GM18505 (cell line): ENCODE data around the gene ZNF653.
"Not testable (repeated sequence)": the region's sequence is repeated elsewhere in the genome, so short reads cannot be mapped to it uniquely, and the experiment has no call there.

Experiments used
- ATAC-seq: cut with Tn5 transposase; IDR thresholded peaks from one replicate; pipeline ENCODE4 v1.9.1; 2021; ENCODE audit not compliant: unreplicated experiment
- POLR2A ChIP-seq: IDR thresholded peaks from 4 replicates; pipeline ENCODE4 v1.6.1; 2011; ENCODE audit warnings: borderline replicate concordance; ENCODE audit not compliant: insufficient read depth, insufficient read length; ENCODE audit errors: extremely low read depth

ZNF653 gene

GRCh38 chr19:11464333-11465265, 41.0 kb downstream of the ZNF653 start:
- no peak for ATAC-seq
- TF ChIP-seq POLR2A, result no peak

GRCh38 chr19:11463391-11463790, 42.2 kb downstream of the ZNF653 start:
- no peak for ATAC-seq
- no peak for TF ChIP-seq POLR2A

GRCh38 chr19:11461453-11461852, 44.2 kb downstream of the ZNF653 start:
- TF ChIP-seq POLR2A, result no peak
- ATAC-seq, result no peak

- TF ChIP-seq POLR2A, result no peak
- no peak for ATAC-seq
Measured at GRCh38 chr19:11460207-11460606, 45.4 kb downstream of the ZNF653 start.

GRCh38 chr19:11458912-11459311, 46.7 kb downstream of the ZNF653 start:
- ATAC-seq, result not testable (repeated sequence)

GRCh38 chr19:11458236-11458900, 47.3 kb downstream of the ZNF653 start:
- ATAC-seq, result no peak
- no peak for TF ChIP-seq POLR2A

- ATAC-seq, result no peak
- TF ChIP-seq POLR2A, result no peak
Measured at GRCh38 chr19:11457831-11458230, 47.8 kb downstream of the ZNF653 start.

GRCh38 chr19:11457115-11457514, 48.5 kb downstream of the ZNF653 start:
- no peak for ATAC-seq
- TF ChIP-seq POLR2A, result no peak

- ATAC-seq, result no peak
- TF ChIP-seq POLR2A, result no peak
Measured at GRCh38 chr19:11456659-11457058, 49.0 kb downstream of the ZNF653 start.

- ATAC-seq, result not testable (repeated sequence)
Measured at GRCh38 chr19:11455233-11455554, 50.4 kb downstream of the ZNF653 start.

- no peak for ATAC-seq
- TF ChIP-seq POLR2A, result no peak
Measured at GRCh38 chr19:11453468-11454341, 51.9 kb downstream of the ZNF653 start.

GRCh38 chr19:11452620-11453310, 52.9 kb downstream of the ZNF653 start:
- no peak for TF ChIP-seq POLR2A
- no peak for ATAC-seq
